Renal cortex interstitium (tissue), 15 donors: ENCODE data around the gene DMRT1. TPM values are rescaled to one million over a fixed set of nuclear protein-coding genes. Genes with fewer than 3 reads are reported as not detected.

Source experiments
- DNase-seq, 11 donors: peaks; one replicate each; pipeline ENCODE4 v3.0.0-alpha.2; 2013; ENCODE audit warnings: low read depth in 9 of 11, low spot score in 4 of 11; ENCODE audit errors: extremely low read depth in 1 of 11
- long read RNA-seq, 16 experiments: transcript quantifications; one replicate each; lab custom pipeline, GENCODE V29; 2026
- polyA plus RNA-seq, 3 donors: library from polyadenylated mRNA; unstranded; fragments of 120-200 nt; gene quantifications; one replicate each; pipeline ENCODE4 v1.2.1, GENCODE V29; 2013; ENCODE audit not compliant: insufficient read length in 3 of 3

DMRT1 gene
- polyA plus RNA-seq: under 1 TPM in 2 of 3 donors, not detected in 1; 0.09 to 0.10 TPM
- long read RNA-seq, donor 1: 0 reads
- long read RNA-seq, donor 2: 0 reads
- long read RNA-seq, donor 3: 0 reads
- long read RNA-seq, donor 4: 0 reads
- long read RNA-seq, donor 5: 0 reads
- long read RNA-seq, donor 6: 0 reads
- long read RNA-seq, donor 7: 0 reads
- long read RNA-seq, donor 8: 0 reads
- long read RNA-seq, donor 9: 0 reads
- long read RNA-seq, donor 10: 0 reads
- long read RNA-seq, donor 11: 0 reads
- long read RNA-seq, donor 12: 0 reads
- long read RNA-seq, donor 13: 0 reads
- long read RNA-seq, donor 14: 0 reads
- long read RNA-seq, donor 15: 0 reads
- long read RNA-seq, donor 16: 0 reads

DNA sequence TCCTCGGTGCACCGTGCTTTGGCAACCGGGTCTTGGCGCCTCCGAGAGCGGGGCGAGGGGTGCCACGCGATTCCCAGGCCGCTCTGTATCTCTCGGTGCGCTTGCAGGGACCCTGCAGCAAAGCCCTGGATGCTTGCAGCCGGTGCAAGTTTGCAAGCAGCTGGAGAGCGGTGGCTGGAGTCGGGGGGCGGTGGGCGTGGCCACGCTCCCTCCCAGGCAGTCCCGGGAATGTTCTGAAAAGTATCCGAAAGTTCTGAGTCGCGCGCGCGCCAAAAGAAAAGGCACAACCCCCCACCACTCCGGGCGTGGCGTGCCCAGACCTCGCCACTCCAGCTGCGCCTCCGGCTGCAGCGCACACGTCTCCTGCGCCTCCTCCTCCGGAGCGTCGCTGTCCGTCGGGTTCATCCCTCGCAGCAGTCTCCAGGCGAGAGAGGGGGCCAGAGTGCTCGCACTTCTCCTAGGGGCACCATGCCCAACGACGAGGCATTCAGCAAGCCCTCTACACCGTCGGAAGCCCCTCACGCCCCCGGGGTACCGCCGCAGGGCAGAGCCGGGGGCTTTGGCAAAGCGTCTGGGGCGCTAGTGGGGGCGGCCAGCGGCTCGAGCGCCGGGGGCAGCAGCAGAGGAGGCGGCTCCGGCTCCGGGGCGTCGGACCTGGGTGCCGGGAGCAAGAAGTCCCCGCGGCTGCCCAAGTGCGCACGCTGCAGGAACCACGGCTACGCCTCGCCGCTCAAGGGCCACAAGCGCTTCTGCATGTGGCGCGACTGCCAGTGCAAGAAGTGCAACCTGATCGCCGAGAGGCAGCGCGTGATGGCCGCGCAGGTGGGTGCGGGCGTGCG is at the start of gene DMRT1:
Gene DMRT1 (plus strand): TSS at position 327 of the 839 bp plus-strand sequence. CDS start 142 bp downstream, at position 469.
- DNase-seq: peak in 2 of 11 donors; percentile 16 to 20

DNA sequence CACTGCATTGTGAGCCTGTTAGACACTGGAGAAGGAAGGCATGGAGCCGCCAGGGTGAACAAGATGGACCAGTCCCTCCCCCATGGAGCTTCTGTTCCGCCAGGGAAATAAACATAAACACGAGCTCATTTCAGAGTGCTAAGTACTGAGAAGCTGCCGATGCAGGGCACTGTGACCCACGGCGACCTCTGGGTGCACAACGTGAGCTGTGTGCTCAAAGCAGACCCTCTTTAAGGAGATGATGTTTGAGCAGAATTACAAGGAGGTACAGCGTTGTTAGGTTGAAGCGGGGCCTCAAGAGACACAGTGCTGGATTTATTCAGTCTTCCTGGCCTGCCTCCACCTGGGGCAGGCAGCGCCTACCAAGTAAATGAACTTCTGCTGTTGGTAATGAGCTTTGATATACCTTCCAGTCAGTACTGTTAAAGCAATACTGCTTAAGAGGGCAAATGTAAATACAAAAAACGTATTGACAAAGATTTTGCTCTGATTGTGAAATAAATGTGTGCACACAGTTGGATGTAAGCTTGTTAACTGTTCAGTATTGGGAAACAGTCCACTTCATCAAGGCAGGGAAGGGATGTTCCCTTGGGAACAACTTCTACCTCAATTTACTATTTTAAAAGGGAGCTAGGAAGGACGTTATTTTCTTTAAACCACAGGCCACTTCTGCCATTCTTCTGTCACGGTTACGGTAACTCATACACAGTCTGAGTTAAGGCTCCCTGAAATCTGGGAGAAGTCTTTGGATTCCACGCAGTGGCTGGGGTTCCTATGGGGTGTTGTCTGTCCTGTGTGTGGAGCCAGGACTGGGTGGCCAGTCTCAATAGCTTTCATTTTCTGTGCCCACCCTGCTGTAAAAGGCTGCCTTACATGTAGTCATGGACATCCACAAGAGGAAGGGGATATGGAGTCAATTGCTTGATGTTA is 48.9 kb upstream of the DMRT1 start:
- DNase-seq: no peak

DNA sequence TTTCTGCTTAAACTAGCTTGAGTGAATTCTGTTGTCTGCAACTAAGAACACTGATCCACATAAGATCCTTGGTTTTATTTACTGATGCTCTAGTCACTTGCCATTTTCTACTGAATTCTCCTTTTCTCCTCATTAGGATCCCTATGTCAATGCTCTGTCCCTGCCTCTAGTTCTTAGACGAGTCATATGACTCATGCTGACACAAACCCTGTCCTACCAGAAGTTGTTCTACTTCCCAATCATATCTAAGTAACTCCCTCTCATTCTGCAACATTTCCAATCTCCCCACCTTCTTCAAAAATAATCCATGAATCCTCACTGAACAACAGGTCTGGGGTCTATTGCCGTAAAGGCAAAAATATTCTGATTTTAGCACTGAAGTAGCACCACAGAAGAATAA is 47.1 kb upstream of the DMRT1 start:
- DNase-seq: no peak

DNA sequence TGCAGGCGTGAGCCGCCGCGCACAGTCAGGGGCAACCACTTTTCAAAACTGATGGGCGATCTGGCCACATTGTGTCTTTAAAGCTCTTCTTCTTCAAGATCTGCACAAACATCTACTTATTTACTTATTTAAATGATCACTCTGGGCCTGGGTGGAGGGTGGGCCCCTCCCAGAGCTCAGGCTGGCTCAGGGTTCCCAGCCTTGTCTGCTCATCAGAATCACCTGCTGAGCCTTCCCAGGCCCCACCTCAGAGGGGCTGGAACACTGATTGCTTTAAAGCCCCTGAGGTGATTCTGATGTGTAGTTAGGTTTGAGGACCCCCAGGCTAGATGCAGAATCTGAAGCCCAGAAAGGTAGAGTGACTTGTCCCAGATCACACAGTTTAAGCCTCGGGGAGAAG is 45.6 kb upstream of the DMRT1 start:
- no peak for DNase-seq

DNA sequence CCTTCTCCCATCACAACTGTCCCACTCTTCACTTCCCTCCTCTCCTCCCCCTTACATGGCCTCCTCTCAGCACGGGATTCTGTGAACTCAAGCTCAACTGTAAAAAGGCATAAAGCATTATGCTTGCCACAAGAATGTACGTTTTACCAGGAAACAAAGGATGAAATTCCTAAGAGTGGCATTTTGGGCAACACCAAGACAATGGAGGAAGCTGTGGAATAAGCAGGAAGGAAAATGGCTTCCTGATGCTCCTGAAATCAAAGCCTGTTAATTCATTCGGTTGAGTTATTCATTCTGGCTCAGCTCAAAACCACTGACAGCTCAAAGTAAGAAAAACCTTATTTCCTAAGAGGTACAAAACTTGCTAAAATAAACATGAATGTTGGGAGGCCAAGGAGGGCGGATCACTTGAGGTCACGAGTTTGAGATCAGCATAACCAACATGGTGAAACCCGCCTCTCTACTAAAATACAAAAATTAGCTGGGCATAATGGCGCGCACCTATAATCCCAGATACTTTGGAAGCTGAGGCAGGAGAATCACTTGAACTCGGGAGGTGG is 40.8 kb upstream of the DMRT1 start:
- DNase-seq: no peak

DNA sequence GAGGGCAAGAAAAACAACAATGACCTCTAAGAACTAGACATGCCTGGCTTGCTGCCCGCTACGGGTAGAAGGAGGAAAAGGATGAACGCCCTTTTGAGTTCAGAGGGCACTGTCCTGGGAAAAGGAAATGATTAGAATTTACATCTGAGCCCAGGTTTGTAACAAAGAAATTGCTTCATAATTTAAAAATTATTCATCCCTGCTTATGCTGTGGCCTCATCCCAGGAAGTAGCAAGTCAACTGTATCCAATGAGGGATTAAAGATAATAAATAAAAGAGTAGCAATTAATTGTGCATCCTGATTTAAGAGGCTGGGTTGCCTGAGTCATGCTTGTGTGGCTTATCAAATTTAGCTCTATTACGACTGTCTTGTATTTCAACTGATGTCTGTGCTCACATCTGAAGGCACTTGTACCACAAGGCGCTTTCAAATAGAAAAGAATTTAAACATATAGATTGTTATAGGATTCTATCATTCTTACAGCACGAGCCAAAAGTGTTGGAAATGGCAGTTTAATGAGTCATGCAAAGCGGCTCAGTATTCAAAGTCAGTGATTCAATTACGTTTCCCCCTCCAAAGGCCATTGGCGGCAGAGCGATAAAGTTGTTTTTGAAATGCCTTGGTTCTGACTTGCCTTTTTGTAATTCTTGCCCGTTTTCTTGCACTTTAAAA is 40.0 kb upstream of the DMRT1 start:
- DNase-seq: peak in 3 of 11 donors; percentile 4 to 25 (median 13)

DNA sequence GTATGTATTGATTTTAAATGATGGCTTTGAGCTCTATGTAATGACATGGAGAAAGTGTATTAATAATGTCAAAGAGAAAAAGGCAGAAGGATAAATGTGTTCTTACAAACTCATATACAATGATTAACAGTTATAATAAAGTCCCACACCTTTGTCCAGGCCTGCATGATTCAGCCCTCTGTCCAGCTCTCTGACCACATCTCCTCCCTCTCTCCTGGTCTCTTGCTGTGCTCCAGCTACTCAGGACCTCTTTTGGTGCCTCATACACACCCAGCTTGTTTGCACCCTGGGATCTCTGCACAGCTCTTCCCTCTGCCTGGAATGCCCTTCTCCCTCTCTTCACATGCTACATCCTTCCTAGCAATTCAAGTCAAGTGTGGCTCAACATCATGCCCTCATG is 37.5 kb upstream of the DMRT1 start:
- no peak for DNase-seq

DNA sequence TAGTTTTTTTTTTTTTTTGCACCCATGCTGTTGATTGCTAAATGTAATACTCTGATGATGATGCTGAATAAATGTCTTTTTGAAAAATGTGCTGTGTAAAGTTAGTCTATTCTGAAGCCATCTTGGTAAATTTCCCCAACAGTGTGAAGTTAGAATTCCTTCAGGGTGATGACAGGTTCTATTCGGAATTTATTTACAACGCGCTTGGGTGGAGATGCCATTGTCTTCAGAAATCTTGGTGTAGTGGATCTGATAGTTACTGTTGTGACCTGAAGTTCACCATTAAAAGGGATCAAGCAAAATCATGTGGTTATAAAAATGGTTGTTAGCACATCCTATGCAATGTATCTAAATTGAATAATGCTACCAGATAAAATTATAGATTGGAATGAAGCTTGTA is 36.3 kb upstream of the DMRT1 start:
- DNase-seq: no peak

DNA sequence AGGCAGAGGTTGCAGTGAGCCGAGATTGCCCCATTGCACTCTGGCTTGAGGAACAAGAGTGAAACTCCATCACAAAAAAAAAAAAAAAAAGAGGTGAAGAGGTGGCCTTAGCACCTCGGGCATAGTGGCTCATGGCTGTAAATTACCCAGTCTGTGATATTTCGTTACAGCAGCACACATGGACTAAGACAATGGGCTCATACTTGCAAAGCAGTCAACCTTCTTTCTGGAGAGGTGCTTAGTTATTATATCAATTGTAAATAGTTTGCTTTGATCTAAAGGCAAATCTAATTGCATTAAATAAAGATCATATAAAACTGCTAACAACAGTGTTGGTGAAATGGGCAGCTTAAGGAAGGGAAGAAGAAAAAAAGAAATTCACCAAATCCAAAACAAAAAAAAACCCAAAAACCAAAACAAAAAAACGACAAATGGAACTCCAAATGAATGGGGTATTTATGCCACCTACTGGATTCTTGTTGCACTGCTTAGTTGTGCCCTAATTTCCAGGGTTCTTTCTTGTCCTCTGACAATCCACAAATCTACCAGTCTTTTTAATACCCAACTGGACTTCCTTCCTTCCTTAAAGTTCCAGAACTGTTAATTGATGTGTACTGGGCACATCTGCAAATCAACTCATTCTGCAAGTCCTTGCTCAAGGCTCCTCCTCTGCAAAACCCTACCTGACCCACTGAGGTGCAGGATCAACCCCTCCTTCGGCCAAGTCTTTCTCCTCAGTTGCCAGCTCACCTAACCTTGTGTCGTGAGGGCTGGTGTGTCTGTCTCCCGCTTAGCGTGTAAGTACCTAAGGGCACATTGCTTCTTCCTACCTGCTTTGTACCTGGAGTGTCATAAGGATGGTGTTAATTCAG is 35.0 kb upstream of the DMRT1 start:
- peak in 2 of 11 donors; percentile 15 to 18 for DNase-seq

DNA sequence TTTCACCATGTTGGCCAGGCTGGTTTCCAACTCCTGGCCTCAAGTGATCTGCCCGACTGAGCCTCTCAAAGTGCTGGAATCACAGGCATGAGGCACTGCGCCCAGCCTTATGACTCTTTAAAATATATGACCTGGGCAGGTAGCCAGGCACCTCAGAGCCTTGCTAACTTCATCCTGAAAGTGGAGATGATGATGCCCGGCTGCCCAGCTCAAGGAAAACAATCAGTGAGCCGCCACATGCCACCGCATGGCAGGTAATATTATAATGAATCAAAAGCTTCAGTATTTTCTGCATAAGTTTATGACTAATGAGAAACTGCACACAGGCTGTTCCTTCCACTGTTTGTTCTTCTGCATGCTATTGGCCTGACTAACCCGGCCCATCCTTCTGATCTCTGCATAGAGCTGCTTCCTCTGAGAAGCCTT is 30.4 kb upstream of the DMRT1 start:
- no peak for DNase-seq

DNA sequence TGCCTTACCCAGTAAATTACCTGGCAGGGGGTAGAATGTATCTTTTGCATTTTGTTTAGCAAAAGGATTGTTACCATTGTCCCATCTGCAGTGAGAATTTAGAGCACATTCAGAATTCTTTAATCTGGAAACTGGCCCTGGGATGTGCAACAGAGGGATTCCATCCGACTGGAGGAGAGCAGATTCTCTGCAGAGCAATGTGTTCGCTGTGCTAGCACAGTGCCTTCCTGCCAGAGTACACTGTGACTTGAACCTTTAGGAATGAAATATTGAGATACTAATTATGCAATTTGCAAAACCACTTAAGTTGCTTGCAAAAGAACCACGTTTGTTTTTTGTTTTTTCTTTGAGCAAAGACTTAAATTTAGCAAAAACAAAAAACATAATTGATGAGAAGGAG is 22.5 kb upstream of the DMRT1 start:
- DNase-seq: no peak

DNA sequence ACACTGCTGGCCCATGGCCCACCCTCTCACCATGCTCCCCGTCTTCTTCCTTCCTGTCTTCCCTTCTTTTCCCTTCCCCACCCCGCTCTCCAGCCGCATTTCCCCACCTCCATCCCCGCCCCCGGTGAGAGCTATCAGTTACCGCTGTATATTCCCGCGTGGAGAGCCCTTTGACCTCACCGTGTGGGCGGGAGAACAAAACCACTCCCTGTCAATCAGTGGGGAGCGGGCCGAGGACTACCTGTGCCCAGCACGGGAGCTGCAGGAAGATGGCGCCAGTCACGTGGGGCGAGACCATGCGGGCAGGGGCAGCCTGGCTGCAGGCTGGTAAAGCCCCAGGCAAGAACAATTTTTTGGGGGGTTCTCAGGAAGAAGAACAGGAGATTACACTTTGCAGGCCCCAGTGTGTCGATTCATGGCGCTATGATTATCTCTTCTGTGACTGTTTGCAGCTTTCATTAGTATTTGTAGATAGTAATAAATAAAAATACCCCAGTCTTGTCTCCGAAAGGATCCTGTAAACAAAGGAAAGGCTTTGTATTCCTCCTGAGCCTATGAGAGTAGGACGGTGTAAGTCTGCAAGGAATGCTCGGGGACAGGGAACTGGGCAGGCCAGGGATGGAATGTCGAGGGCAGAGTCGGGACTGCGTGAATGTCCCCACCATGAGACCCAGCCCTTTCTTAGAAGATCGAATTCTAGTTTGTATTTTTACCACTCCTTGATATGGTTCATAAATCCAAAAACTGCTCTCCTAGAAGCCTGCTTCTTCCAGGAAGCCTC is 14.8 kb upstream of the DMRT1 start:
- DNase-seq: no peak

DNA sequence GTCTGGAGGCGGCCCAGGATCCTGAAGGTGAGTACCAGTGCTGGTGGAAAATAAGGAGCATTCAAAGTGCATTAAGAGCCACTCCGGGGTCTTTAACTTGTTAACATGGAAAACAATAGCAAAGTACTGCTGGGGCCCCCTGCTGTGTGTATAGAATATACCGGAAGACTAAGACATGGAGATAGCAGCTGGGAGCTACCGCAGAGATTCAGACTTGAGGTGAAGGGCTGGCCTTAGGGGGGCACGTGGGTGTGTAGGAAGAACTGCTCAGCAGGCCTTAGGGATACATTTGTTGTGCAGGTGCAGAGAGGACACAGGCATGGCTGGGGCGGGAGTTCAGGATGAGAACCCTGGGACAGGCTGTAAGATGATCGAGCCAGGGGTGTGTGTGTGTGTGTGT is 1.2 kb upstream of the DMRT1 start:
- DNase-seq: no peak

DNA sequence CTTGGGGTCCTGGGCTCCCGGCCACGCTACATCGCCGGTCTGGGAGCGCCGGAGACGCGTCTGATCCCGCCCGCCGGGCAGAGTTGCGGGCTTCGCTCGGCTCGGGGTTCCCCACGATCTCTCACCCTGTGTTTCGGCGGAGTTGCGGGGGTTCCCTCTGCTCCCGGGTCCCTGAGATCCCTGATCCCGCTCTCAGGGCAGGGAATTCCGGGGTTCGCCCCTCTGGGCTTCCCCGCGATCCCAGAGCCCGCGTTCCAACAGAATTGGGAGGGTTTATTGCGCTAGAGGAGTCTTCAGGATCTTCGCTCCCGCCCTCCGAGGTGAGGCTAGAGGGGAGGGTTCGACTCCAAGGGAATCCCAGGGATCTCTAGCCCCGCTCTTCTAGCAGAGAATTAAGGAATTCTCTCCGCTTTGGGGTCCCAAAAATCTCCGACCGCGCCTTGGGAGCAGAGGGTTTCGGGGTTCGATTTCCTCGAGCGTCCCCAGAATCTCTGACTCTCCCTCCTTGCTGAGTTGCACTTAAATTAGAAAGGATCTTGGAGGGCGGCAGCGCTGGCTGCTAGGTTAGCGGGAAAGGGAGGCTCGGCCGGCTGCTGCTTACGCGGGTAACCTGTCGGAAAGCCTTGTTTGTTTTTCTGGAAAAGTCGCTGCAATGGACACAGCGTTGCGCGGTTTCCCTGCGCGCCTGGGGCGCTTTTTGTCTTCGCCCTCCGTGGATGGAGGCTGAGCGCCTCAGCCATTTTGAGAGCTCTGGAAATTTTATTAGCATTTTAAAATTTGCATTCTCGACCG is 1.3 kb downstream of the DMRT1 start:
- DNase-seq: no peak

DNA sequence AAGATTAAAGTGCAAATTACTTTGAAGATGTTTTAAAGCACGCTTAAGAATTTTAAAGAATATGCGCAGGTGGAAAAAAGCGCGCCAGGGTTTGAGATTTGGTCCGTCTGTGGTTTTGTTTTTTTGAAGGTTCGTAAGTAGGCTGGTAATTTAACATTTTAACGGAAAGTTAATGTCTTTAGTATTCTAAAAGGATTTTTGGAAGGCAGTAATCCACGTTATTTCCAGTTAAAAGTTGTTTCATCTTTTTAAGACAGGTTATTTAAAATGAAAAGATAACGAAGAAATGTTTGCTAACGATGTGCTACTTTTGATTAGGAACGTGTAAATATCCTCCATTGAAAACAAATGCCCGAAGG is 1.9 kb downstream of the DMRT1 start:
- no peak for DNase-seq

DNA sequence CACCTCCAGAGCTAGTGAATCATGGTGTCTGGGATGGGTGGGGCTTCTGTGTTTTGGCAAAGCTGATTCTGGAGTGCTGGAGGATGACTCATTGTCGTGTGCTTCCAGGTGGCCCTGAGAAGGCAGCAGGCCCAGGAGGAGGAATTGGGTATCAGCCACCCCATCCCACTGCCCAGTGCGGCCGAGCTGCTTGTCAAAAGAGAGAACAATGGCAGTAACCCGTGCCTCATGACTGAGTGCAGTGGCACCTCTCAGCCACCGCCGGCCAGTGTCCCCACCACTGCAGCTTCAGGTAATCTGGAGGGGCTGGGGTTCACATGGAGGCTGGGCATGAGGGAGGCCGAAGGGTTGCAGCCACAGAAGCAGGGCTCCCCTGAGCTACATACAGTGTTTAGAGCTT is 5.4 kb downstream of the DMRT1 start:
- DNase-seq: no peak
